Measurements from ENCODE around the gene MTG2. TPM values are rescaled to one million over a fixed set of nuclear protein-coding genes. Genes with fewer than 3 reads are reported as not detected.

Gene MTG2
- total and polyA plus RNA-seq, 2 of the 13 experiments (the other 11 are each of a cell fraction or from before 2014, with no cell fraction given) = 20.4 to 37.8 TPM

- TF ChIP-seq ZNF782 (CRISPR knock-in tag; IDR thresholded peaks at IDR 0.05; ENCODE audit: borderline replicate concordance) = peak; percentile 60; the same call in 1 of the 2 replicates
- TF ChIP-seq ZSCAN31 (CRISPR knock-in tag; IDR thresholded peaks at IDR 0.05; ENCODE audit: low read depth) = 0 out of 2 replicates have a peak, but pooled peaks have one; percentile 55
- no peak for TF ChIP-seq ZBTB42 (CRISPR knock-in tag; IDR thresholded peaks at IDR 0.05)
- peak; percentile 71; the same call in 1 of the 2 replicates for TF ChIP-seq ZNF776 (CRISPR knock-in tag; IDR thresholded peaks at IDR 0.05)
- no peak for TF ChIP-seq ELK4 (CRISPR knock-in tag; IDR thresholded peaks at IDR 0.05; ENCODE audit: borderline replicate concordance)
- TF ChIP-seq TFAP4 (IDR thresholded peaks at IDR 0.05; ENCODE audit: borderline replicate concordance, low read depth) = peak; percentile 18; the same call in 1 of the 2 replicates
- TF ChIP-seq ZFP82 (CRISPR knock-in tag; IDR thresholded peaks at IDR 0.05; ENCODE audit: borderline replicate concordance) = no peak
- no peak for TF ChIP-seq ZFP36L1 (CRISPR knock-in tag; IDR thresholded peaks at IDR 0.05)
- peak; percentile 68 for TF ChIP-seq ZNF574 (CRISPR knock-in tag; IDR thresholded peaks at IDR 0.05)
- peak; percentile 75; the same call in 1 of the 2 replicates for TF ChIP-seq ZNF724P (CRISPR knock-in tag; IDR thresholded peaks at IDR 0.05; ENCODE audit: borderline replicate concordance)
- peak; percentile 78; the same call in 1 of the 2 replicates for TF ChIP-seq ZNF556 (CRISPR knock-in tag; IDR thresholded peaks at IDR 0.05; ENCODE audit: borderline replicate concordance)
- TF ChIP-seq ATF1 (CRISPR knock-in tag; IDR thresholded peaks at IDR 0.05) = no peak
- TF ChIP-seq ZBTB40 (IDR thresholded peaks at IDR 0.05) = no peak
- TF ChIP-seq ZBTB40 (CRISPR knock-in tag; IDR thresholded peaks at IDR 0.05) = peak; percentile 76
Measured at GRCh38 chr20:62143957-62144825, 38.6 kb upstream of the MTG2 start (continued).

Data from HepG2 (cell line).